OCI-LY3 (cell line): ENCODE data around the gene HS3ST6.

Source experiments
- EZH2phosphoT487 ChIP-seq: fragments of 200-600 bp; shearing (Covaris generic); IDR thresholded peaks from 2 replicates; pipeline ENCODE4 v1.6.1; 2018; ENCODE audit warnings: antibody characterized with exemption, mixed run types, low read depth
- TF ChIP-seq, protein P1 (sequence below): fragments of 200-600, 300-600 bp; sonication (generic); IDR thresholded peaks from 2 replicates; pipeline ENCODE4 v1.5.1; 2014; ENCODE audit warnings: antibody characterized with exemption, low read length, low read depth

DNA sequence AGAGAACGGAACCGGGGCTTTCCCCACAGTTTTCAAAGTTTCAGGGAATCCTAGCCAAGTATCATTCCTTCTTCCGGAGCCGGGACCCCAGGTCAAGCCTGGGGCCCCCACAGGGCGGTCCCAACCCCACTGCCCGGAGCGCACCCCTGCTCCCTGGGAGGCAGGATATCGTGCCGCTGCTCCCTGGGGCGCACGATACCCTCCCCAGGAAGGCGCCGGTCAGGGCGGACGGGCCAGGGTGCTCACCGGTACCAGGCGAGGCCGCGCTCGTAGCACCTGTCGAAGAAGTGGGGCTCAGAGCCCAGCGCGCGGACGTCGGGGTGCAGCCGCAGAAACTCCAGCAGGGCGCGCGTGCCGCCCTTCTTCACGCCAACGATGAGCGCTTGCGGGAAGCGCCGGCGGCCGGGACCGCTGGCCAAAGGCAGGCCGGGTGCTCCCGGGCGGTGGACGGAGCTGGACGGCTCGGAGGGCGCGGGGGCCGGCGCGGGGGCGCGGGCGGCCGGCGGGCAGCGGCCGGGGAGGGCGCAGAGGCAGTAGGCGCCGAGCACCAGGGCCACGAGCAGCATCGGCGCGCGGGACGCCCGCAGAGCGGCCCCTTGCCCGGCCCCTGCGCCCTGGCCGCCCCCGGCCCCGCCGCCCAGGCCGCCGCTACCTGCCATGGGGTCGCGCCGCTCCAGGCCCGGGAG lies 407 bp downstream of the HS3ST6 start:
- TF ChIP-seq, protein P1, sequence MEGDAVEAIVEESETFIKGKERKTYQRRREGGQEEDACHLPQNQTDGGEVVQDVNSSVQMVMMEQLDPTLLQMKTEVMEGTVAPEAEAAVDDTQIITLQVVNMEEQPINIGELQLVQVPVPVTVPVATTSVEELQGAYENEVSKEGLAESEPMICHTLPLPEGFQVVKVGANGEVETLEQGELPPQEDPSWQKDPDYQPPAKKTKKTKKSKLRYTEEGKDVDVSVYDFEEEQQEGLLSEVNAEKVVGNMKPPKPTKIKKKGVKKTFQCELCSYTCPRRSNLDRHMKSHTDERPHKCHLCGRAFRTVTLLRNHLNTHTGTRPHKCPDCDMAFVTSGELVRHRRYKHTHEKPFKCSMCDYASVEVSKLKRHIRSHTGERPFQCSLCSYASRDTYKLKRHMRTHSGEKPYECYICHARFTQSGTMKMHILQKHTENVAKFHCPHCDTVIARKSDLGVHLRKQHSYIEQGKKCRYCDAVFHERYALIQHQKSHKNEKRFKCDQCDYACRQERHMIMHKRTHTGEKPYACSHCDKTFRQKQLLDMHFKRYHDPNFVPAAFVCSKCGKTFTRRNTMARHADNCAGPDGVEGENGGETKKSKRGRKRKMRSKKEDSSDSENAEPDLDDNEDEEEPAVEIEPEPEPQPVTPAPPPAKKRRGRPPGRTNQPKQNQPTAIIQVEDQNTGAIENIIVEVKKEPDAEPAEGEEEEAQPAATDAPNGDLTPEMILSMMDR: no peak
- TF ChIP-seq EZH2phosphoT487: no peak
